GM21737 (cell line): ENCODE results near the gene FIP1L1.
A peak's percentile ranks its signal among the peaks of the same experiment; 100 is the strongest.
"Not testable (repeated sequence)": the region's sequence is repeated elsewhere in the genome, so short reads cannot be mapped to it uniquely, and the experiment has no call there.

ENCODE experiments used
- ATAC-seq: cut with Tn5 transposase; IDR thresholded peaks from one replicate; pipeline ENCODE4 v1.9.1; 2021; ENCODE audit warnings: mild to moderate bottlenecking, moderate library complexity; ENCODE audit not compliant: unreplicated experiment

FIP1L1 gene

GRCh38 chr4:53377319-53378170 lies at the start of gene FIP1L1:
TSS of gene FIP1L1 (plus strand) at chr4:53377641. CDS start at chr4:53377839, 198 bp downstream.
- peak; percentile 82 for ATAC-seq

DNA sequence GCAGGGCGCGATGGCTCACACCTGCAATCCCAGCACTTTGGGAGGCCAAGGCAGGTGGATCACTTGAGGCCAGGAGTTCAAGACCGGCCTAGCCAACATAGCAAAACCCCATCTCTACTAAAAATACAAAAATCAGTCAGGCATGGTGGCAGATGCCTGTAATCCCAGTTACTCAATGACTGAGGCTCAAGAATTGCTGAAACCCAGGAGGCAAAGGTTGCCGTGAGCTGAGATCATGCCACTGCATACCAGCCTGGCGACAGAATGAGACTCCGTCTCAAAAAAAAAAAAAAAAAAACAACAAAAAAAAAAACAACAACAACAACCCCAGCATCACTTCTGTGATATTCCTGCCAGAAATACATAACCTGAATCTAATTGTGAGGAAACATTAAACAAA lies 42.5 kb upstream of the FIP1L1 start:
- not testable (repeated sequence) for ATAC-seq

- not testable (repeated sequence) for ATAC-seq
Measured at GRCh38 chr4:53340145-53340544, 37.3 kb upstream of the FIP1L1 start.

GRCh38 chr4:53346392-53346791 lies 31.0 kb upstream of the FIP1L1 start:
- ATAC-seq = not testable (repeated sequence)

GRCh38 chr4:53346920-53347852 lies 30.3 kb upstream of the FIP1L1 start:
- no peak for ATAC-seq

- ATAC-seq = no peak
Measured at GRCh38 chr4:53348046-53348445, 29.4 kb upstream of the FIP1L1 start.

GRCh38 chr4:53349091-53349491 lies 28.4 kb upstream of the FIP1L1 start:
- ATAC-seq = no peak

DNA sequence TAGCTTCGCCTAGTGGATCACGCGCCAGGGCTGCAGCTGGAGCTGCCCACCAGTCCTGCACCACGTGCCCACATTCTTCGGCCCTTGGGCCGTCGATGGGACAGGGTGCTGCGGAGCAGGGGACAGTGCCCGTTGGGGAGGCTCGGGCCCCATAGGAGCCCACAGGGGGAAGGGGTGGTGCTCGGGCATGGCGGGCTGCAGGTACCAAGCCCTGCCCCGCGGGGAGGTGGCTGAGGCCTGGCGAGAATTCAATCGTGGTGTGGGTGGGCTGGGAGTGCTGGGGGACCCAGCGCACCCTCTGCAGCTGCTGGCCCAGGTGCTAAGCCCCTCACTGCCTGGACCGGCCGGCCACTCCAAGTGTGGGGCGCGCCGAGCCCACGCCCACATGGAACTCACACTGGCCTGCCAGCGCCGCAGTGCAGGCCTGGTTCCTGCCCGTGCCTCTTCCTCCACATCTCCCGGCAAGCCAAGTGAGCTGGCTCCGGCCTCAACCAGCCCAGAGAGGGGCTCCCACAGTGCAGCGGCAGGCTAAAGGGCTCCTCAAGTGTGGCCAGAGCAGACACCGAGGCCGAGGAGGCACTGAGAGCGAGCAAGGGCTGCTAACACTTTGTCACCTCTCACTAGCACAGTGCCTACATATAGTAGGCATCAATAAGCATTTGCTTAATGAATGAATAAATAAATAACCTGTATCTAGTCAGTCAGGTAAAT lies 23.3 kb upstream of the FIP1L1 start:
- ATAC-seq = no peak

GRCh38 chr4:53355930-53356521 lies 21.4 kb upstream of the FIP1L1 start:
- ATAC-seq = no peak

- ATAC-seq = no peak
Measured at GRCh38 chr4:53361451-53361850, 16.0 kb upstream of the FIP1L1 start.

DNA sequence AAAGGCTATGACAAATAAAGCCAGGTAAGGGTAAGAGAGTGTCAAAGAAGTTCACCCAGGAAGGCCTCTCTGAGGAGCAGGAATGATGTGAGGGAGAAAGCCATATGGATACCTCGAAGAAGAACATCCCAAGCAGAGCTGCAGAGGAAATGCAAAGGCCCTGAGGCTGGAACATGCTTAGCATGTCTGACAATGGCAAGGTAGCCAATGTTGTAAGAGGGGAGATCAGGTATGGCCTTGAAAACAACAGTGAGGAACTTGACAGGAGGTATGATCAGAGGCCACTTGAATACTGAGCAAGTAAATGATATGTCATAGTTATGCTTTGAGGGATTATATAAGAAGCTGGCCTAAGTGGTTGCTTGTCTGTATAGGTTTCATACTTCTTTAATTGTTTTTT lies 15.3 kb upstream of the FIP1L1 start:
- ATAC-seq = no peak

DNA sequence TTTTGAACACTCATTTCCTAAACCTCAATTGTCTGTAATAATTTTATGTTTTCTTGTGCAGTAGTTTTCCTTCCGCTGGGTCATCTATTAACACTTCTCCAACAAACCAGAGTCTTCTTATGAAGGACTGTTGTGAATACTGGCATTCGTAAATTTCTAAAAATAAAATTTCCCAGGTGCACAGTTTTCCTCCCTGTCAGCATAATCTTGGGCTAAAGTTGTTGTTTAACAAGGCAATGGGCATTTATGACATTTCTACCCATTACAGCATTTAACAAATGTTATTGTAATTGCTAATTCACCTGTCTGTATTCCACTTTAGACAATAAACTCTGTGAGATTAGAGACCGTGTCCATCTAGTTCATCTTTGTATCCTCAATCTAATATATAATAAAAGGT lies 12.8 kb upstream of the FIP1L1 start:
- ATAC-seq = no peak

DNA sequence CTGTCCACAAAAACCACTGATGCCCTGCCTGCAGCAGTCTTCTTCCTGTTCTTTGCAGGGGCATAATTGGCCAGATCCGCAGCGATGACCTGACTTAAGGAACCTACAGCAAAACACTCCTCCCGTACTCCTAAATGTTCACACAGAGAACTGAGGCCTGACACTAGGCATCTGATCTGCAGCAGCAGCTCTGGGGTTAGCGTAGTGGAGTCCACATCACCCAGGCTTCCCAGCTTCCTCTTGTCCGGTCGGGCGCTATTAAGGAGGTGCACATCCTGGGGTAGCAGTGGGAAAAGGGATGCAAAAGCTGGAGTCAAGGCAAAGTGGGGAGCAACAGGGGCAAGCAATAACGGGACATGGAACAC lies 12.3 kb upstream of the FIP1L1 start:
- ATAC-seq = peak; percentile 20

DNA sequence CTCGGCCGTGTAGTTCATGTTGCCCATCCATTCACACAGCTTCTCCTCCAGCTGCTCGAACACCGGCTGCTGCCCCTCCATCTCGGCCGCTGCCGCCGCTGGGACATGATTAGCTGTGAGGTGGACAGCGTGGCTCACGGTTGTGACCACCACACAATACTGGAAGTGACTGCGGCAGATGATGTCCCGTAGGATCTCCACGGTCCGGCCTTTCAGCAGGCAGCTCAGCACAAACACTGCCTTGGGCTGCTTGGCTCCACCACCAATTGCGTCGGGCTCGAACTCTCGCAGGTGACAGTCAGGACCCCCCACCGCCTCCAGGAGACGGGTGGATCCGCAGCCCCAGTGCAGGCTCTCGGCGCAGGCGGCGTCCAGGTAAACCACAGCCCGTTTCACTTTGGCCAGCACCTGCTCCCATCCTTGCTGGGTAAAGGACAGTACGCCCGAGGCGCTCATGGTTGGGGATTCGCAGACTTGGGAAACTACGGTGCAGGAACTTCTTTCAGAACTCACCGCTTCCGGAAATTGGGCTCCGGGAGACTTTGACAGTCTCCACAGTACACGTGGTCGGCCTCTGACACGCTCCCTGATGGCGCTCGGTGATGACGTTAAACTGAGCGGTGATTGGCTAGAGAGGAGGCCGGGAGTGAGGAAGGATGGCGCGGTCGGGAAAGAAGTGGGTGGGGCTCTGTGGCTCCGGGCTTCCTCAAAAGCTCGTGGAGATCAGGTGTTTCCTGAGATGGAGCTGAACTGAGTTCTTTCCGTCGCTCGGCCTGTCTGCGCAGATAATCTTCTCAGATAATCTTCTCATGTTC lies 11.7 kb upstream of the FIP1L1 start, which contains the start of gene SCFD2:
TSS of gene SCFD2 (minus strand) at position 576 of the 815 bp plus-strand sequence.
- ATAC-seq = peak; percentile 94

GRCh38 chr4:53366301-53366716 lies 11.1 kb upstream of the FIP1L1 start:
- ATAC-seq = no peak

DNA sequence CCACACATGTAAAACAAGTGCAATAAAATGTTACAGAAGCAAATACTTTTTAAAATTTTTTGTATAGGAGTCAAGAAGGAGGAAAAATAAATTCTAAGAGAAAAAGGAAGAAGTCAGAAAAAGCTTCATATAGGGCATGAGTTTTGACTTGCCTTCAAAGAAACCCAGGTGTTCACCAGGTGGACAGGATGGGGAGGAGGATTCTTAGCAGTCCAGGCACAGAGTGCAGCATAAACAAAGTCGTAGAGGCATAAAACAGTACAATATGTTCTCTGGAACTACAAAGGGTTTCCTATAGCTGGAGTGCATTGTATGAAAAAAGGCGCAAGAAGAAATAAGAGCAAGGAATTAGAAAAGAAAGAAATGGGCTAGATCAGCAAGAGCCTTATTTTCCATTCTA lies 9.7 kb upstream of the FIP1L1 start:
- ATAC-seq = no peak

- ATAC-seq = no peak
Measured at GRCh38 chr4:53371049-53371448, 6.4 kb upstream of the FIP1L1 start.

DNA sequence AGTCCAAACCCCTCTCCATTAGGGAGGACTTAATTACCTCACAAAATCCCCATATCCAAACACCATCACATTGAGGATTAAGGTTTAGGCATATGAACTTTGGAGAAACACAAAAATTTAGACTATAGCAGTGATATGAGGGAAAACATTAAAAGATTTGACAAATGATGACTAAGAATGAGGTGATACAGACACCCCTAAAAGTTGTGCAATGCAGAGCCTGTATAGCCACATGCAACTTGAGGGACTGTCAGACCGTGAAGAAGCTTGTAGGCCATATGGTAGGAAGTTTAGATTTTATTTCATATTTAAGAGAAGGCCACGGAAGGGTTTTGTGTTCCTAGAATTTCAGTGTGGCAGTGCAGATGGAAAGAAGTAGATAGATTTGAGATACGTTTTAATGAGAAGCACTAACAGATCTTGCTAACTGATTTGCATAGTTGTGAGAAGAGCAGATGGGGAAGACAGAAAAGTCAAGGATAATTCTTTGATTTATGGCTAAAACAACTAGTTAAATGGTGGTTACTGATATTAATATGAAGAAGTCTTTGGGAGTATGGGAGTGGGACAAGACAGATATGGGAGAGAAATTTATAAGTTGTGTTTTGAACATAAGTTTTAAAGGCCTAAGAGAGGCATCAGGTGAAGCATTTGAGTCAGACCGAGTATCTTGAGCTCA lies 5.5 kb upstream of the FIP1L1 start:
- ATAC-seq = no peak

GRCh38 chr4:53374777-53375258 lies 2.6 kb upstream of the FIP1L1 start:
- ATAC-seq = no peak
